Measurements from ENCODE around the gene PPP6C. TPM values are rescaled to one million over a fixed set of nuclear protein-coding genes. Genes with fewer than 3 reads are reported as not detected.

The PPP6C gene
- polyA plus RNA-seq, 6 donors from 2014 or later, result 48.5 to 59.8 (median 56.6) TPM

GRCh38 chr9:125145425-125145824 lies 44.2 kb downstream of the PPP6C start:
- Mint-ChIP-seq H3K27ac (no peak overlapping the region), H3K4me3 (peak overlapping the region in 2 of 8 donors; percentile 6 to 60), H3K4me1 (peaks cover 10 to 22% (median 17%) of the 10 kb centered on the region in 3 donors), H3K27me3 (no peaks in the 10 kb centered on the region), H3K36me3 (peaks cover 0 to 3% of the 10 kb centered on the region in 2 donors), H3K9me3 (no peaks in the 10 kb centered on the region)
- no peak for DNase-seq
- ATAC-seq (ENCODE audit: low read depth in 2 of 2), result no peak

- peak within 1 kb of the TSS in 5 of 6 donors; percentile 57 to 95 (median 91) for H3K27ac Mint-ChIP-seq
- H3K27me3 Mint-ChIP-seq, result no peaks in the 10 kb centered on the region
- no peaks in the 10 kb centered on the region for H3K9me3 Mint-ChIP-seq
- peak within 1 kb of the TSS; percentile 95 to 99 (median 98) for H3K4me3 Mint-ChIP-seq
- H3K4me1 Mint-ChIP-seq, result peaks cover 21 to 26% (median 25%) of the 10 kb centered on the region in 3 donors
- H3K36me3 Mint-ChIP-seq, result peaks cover 5 to 8% of the 10 kb centered on the region in 2 donors
- ATAC-seq (ENCODE audit: low read depth in 2 of 2) (peak; percentile 98 to 99), DNase-seq (peak; percentile 98)
Measured at GRCh38 chr9:125143377-125144090, 46.1 kb downstream of the PPP6C start, which contains the start of gene SCAI. Gene SCAI (minus strand): TSS chr9:125143528. CDS start chr9:125143437, 91 bp downstream.

DNA sequence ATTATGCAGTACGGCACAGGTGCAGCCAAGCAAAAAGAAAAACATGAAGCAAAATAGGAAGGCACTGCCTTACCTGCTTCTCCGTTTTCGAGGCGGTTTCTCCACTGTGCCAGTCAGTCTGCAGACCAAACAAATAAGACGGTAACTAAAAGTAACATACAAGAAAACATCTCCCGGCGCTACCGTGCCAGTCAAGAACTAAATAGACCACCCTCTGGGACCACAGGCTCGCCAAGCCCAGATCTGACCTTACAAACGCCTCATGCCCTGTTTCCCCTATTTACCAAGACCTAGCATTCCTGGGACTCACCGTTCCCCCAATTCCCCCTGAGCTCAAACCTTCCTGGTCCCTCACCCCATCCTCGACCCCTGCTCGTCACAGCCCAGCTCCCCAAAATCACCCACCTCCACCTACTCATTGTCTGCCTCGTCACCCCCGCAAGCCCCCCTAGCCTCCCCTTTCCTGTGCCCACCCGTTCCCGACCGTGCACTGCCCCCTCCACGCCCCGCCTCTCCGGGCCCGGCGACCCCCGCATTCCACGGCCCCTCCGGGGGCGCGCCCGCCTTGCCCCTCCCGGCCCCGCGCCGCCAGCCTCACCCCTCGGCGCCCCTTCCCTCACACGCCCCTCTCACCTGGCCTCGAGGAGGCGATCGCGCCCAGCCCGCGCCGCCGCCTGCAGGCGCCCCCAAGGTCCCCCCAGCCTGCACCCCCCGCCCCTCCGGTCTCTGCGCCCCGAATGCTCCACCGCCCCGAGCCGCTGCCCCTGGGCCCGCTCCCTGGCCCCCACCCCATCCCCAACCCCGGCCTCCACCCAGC lies 46.8 kb downstream of the PPP6C start:
- Mint-ChIP-seq H3K27ac (peak overlapping the region in 5 of 6 donors; percentile 57 to 95 (median 77)), H3K36me3 (peaks cover 5 to 8% of the 10 kb centered on the region in 2 donors), H3K4me3 (peak overlapping the region; percentile 95 to 99 (median 98)), H3K9me3 (no peaks in the 10 kb centered on the region), H3K4me1 (peaks cover 21 to 26% (median 25%) of the 10 kb centered on the region in 3 donors), H3K27me3 (no peaks in the 10 kb centered on the region)
- ATAC-seq (ENCODE audit: low read depth in 2 of 2) (peak; percentile 12 to 17), DNase-seq (peak; percentile 15)

DNA sequence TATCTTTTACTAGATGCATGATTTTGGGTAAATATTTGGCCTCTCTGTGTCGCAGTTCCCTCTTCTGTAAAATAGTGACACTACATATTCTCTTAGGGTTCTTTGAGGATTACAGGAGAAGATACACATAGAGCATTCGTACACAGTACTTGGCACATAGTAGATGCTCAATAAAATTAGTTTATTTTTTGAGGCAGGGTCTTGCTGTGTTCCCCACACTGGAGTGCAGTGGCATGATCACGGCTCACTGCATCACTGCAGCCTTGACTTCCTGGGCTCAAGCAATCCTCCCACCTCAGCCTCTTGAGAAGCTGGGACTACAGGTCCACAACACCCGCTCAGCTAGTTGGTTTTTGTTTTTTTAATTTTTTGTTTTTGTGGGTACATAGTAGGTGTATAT lies 47.9 kb downstream of the PPP6C start:
- H3K36me3 Mint-ChIP-seq, result peaks cover 5 to 8% of the 10 kb centered on the region in 2 donors
- H3K4me3 Mint-ChIP-seq, result peak overlapping the region; percentile 95 to 99 (median 98)
- peak overlapping the region in 1 of 6 donors; percentile 87 for H3K27ac Mint-ChIP-seq
- no peaks in the 10 kb centered on the region for H3K9me3 Mint-ChIP-seq
- ATAC-seq (ENCODE audit: low read depth in 2 of 2) (no peak), DNase-seq (no peak)
- H3K4me1 Mint-ChIP-seq, result peaks cover 21 to 26% (median 25%) of the 10 kb centered on the region in 3 donors
- no peaks in the 10 kb centered on the region for H3K27me3 Mint-ChIP-seq

GRCh38 chr9:125141251-125141650 lies 48.4 kb downstream of the PPP6C start:
- Mint-ChIP-seq H3K4me1 (peaks cover 21 to 26% (median 25%) of the 10 kb centered on the region in 3 donors), H3K4me3 (peak overlapping the region in 1 of 8 donors; percentile 99), H3K36me3 (peaks cover 5 to 8% of the 10 kb centered on the region in 2 donors), H3K27ac (no peak overlapping the region), H3K27me3 (no peaks in the 10 kb centered on the region), H3K9me3 (no peaks in the 10 kb centered on the region)
- DNase-seq (no peak), ATAC-seq (ENCODE audit: low read depth in 2 of 2) (no peak)

GRCh38 chr9:125140576-125140975 lies 49.0 kb downstream of the PPP6C start:
- Mint-ChIP-seq H3K9me3 (no peaks in the 10 kb centered on the region), H3K4me1 (peaks cover 21 to 26% (median 25%) of the 10 kb centered on the region in 3 donors), H3K27me3 (no peaks in the 10 kb centered on the region), H3K4me3 (no peak overlapping the region), H3K27ac (no peak overlapping the region), H3K36me3 (peaks cover 5 to 8% of the 10 kb centered on the region in 2 donors)
- DNase-seq (no peak), ATAC-seq (ENCODE audit: low read depth in 2 of 2) (no peak)

- ATAC-seq (ENCODE audit: low read depth in 2 of 2), result no peak
- Mint-ChIP-seq H3K27ac (no peak overlapping the region), H3K4me3 (no peak overlapping the region), H3K9me3 (peaks cover 0 to 7% (median 3%) of the 10 kb centered on the region in 7 donors), H3K36me3 (peaks cover 8 to 14% of the 10 kb centered on the region in 2 donors), H3K27me3 (no peaks in the 10 kb centered on the region), H3K4me1 (peaks cover 11 to 18% (median 13%) of the 10 kb centered on the region in 3 donors)
- no peak for DNase-seq
Measured at GRCh38 chr9:125137200-125137599, 52.4 kb downstream of the PPP6C start.

DNA sequence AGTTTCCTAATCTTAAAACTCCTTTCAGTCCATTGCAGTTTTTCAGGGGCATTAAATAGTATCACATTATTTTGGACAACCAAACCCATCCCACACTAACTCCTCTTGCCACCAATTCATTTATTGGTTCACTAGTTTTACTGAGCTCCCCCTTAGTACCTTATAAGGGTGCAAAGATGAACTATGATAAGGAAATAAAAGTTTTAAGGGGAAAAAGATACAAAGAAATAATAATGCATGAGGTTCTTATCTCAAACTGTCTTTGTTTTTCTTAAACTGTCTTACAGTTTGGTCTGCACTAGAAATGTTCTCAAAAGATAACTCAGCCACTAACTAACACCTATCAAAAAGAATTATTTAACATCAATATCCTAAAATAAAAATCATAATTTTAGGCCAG lies 54.6 kb downstream of the PPP6C start:
- Mint-ChIP-seq H3K4me3 (no peak overlapping the region), H3K9me3 (peaks cover 0 to 7% (median 3%) of the 10 kb centered on the region in 7 donors), H3K27ac (no peak overlapping the region), H3K4me1 (peaks cover under 1 to 17% (median 8%) of the 10 kb centered on the region in 3 donors), H3K27me3 (no peaks in the 10 kb centered on the region), H3K36me3 (peaks cover 8 to 14% of the 10 kb centered on the region in 2 donors)
- DNase-seq (no peak), ATAC-seq (ENCODE audit: low read depth in 2 of 2) (no peak)

DNA sequence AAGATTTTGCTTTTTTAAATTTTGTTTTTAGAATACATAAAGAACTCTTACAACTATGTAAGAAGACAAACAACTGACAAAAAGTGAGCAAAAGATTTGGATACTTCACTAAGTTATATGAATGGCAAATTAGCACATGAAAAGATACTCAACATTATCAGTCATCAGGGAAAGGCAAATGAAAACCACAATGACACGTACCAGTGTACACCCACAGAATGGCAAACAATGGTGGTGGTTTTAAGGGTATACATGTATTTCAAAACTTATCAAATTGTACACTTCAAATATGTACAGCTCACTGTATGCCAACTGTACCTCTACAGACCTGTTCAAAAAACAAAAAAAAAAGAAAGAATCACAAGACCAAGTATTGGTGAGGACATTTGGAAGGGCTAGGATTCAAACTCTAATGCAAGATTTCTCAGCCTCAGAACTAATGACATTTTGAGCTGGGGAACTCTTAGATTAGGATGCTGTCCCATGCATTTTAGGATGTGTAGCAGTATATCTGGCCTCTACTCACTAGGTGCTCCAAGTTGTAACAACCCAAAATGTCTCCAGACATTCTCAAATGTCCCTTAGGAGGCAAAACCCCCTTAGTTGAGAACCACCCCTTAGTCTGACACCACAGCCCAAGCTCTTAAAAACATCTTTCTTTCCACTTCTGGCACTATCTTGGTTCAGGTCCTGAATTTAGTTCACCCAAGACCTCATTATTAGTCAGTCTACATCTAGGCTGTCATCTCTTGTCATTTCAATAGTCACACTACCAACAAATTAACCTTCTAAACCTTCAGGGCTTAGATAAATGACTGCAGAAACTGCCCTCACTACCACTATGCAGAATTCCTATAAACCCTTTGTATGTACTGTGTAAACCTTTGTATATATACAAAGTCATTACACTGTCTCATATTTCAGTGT lies 55.9 kb downstream of the PPP6C start:
- DNase-seq (no peak), ATAC-seq (ENCODE audit: low read depth in 2 of 2) (no peak)
- Mint-ChIP-seq H3K9me3 (peaks cover 0 to 7% (median 3%) of the 10 kb centered on the region in 7 donors), H3K4me3 (no peak overlapping the region), H3K4me1 (peaks cover 0 to 7% (median 0%) of the 10 kb centered on the region in 3 donors), H3K27me3 (no peaks in the 10 kb centered on the region), H3K36me3 (peaks cover 0 to 9% of the 10 kb centered on the region in 2 donors), H3K27ac (peak overlapping the region in 2 of 6 donors; percentile 44 to 76)

DNA sequence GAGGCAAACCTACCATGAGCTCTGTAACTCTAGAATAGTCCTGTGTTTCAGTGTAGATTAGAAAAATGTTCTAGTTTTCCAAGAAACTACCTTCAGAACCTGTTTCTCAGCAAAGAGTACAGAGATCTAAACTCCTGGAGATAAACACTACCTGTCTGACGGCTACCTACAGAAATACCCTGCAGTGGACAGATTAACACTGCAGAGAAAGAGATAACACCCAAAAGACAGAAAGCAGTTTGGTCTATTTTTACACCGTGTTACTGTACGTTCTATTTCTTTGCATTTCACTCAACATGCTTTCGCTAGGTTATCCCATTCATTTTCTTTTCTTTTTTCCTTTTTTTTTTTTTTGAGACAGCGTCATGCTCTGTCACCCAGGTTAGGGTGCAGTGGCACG lies 57.8 kb downstream of the PPP6C start:
- DNase-seq (no peak), ATAC-seq (ENCODE audit: low read depth in 2 of 2) (no peak)
- Mint-ChIP-seq H3K4me3 (no peak overlapping the region), H3K27me3 (no peaks in the 10 kb centered on the region), H3K9me3 (peaks cover 0 to 7% (median 3%) of the 10 kb centered on the region in 7 donors), H3K4me1 (peaks cover 4 to 7% (median 7%) of the 10 kb centered on the region in 3 donors), H3K36me3 (peaks cover 0 to 9% of the 10 kb centered on the region in 2 donors), H3K27ac (peak overlapping the region in 3 of 6 donors; percentile 33 to 69 (median 61))

DNA sequence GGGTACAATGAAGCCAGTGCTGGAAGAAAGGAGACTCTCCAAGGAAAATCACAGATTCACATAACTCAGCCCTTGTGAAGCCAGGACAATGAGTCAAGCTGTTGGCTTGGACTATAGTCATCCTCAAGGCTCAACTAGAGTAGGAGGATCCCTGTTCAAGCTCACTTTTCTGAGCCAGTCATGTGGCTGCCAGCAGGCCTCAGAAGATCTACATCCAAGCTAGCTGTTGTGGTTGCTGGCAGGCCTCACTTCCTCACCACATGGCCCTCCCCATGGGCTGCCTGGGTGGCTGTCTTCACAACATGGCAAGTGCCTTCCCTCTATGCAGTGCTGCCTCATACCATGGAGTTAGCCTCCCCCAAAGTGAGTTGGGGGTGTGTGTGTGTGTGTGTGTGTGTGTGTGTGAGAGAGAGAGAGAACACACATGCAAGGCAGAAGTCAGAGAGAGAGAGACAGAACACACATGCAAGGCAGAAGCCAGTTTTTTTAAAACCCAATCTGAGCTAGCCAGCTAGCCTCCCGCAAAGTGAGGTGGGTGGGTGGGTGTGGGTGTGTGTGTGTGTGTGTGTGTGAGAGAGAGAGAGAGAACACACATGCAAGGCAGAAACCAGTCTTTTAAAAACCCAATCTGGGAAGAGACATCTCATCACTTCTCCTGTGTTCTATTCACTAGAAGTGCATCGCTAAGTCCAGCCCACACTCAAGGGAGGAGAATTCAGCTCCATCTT lies 63.4 kb downstream of the PPP6C start:
- Mint-ChIP-seq H3K9me3 (no peaks in the 10 kb centered on the region), H3K36me3 (peaks cover 0 to 9% of the 10 kb centered on the region in 2 donors), H3K4me3 (peak overlapping the region; percentile 13 to 71 (median 38)), H3K27ac (peak overlapping the region; percentile 77 to 95 (median 89)), H3K4me1 (peaks cover 8 to 26% (median 24%) of the 10 kb centered on the region in 3 donors), H3K27me3 (no peaks in the 10 kb centered on the region)
- ATAC-seq (ENCODE audit: low read depth in 2 of 2) (peak; percentile 100), DNase-seq (peak; percentile 58)

- H3K4me1 Mint-ChIP-seq, result peaks cover 11 to 33% (median 31%) of the 10 kb centered on the region in 3 donors
- no peak for ATAC-seq (ENCODE audit: low read depth in 2 of 2)
- H3K9me3 Mint-ChIP-seq, result no peaks in the 10 kb centered on the region
- no peak for DNase-seq
- H3K27ac Mint-ChIP-seq, result peak overlapping the region; percentile 77 to 95 (median 89)
- no peaks in the 10 kb centered on the region for H3K27me3 Mint-ChIP-seq
- H3K36me3 Mint-ChIP-seq, result peaks cover 0 to 9% of the 10 kb centered on the region in 2 donors
- H3K4me3 Mint-ChIP-seq, result peak overlapping the region in 1 of 8 donors; percentile 62
Measured at GRCh38 chr9:125125523-125125922, 64.1 kb downstream of the PPP6C start.
